Activated CD8-positive, alpha-beta memory T cell treated with anti-CD3 and anti-CD28 coated beads, Interleukin-2, amount 10 ng/mL, durations not matched to agents 7 days and 5 days (primary cell): ENCODE measurements around the gene CERS2. TPM values are rescaled to one million over a fixed set of nuclear protein-coding genes. Genes with fewer than 3 reads are reported as not detected.

Experiments used
- ATAC-seq: fragments of 150-1000 bp; cut with Tn5 transposase; one replicate; pipeline ENCODE4 v1.10.0; 2021; ENCODE audit warnings: moderate library complexity
- CTCF ChIA-PET: fragments of 350-600 bp; sonication (Branson Sonifier 250); formaldehyde crosslinking; loops from one replicate; lab custom pipeline; 2021; ENCODE audit warnings: antibody characterized with exemption; lab: Charles Lee
- DNase-seq: peaks from one replicate; pipeline ENCODE4 v3.0.0-alpha.2; 2020
- H3K27ac Mint-ChIP-seq: one replicate; pipeline ENCODE4 v1.8.0; 2021; ENCODE audit warnings: mild to moderate bottlenecking, mixed read lengths
- H3K27me3 Mint-ChIP-seq: one replicate; pipeline ENCODE4 v1.8.0; 2021; ENCODE audit warnings: mixed read lengths
- H3K36me3 Mint-ChIP-seq: one replicate; pipeline ENCODE4 v1.8.0; 2021; ENCODE audit warnings: mild to moderate bottlenecking, mixed read lengths
- H3K4me1 Mint-ChIP-seq: one replicate; pipeline ENCODE4 v1.8.0; 2021; ENCODE audit warnings: mixed read lengths
- H3K4me3 Mint-ChIP-seq: one replicate; pipeline ENCODE4 v1.8.0; 2021; ENCODE audit warnings: mild to moderate bottlenecking, moderate library complexity, mixed read lengths
- H3K9me3 Mint-ChIP-seq: one replicate; pipeline ENCODE4 v1.8.0; 2022; ENCODE audit warnings: low read depth, mixed read lengths
- total RNA-seq, 2 experiments: library from RNA; stranded (reverse); gene quantifications; one replicate each; pipeline ENCODE4 v1.2.3, GENCODE V29; 2021

Gene CERS2
- total RNA-seq, 2 experiments from 2014 or later = 144 to 170 TPM

GRCh38 chr1:151005729-151006319 is 31.2 kb upstream of the CERS2 start:
- no peak for ATAC-seq

DNA sequence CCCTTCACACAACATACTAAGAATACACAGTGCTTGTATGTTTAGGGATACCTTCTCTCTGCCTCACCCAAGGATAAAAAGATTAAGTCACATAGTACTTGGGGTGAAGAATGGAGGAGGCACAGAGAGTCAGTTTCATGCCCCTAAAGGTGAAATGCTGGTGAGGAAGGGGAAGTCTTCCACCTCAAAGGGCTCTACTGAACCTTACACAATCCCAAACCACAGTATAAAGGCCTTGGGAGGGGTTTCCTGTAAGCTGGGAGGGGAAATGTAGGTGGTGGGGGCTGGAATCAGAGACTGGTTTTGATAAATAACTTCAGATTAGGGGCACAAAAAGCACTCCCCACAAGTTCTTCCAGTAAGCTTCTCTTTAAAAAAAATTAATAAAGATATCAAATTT is 28.5 kb upstream of the CERS2 start:
- Mint-ChIP-seq H3K9me3 (no peaks in the 10 kb centered on the region), H3K36me3 (no peaks in the 10 kb centered on the region), H3K4me1 (peaks cover 53% of the 10 kb centered on the region), H3K4me3 (no peak overlapping the region), H3K27ac (no peak overlapping the region), H3K27me3 (no peaks in the 10 kb centered on the region)
- CTCF ChIA-PET = interaction anchor here (0.7 to 7.2 kb wide), 7 partner anchors 8 to 747 kb away, joined by 3 to 42 read pairs (median 3); partner anchors contain the start of genes ANXA9 and TNFAIP8L2
- ATAC-seq = no peak
- no peak for DNase-seq

More at GRCh38 chr1:151005729-151006319, 31.2 kb upstream of the CERS2 start:
- no peak for DNase-seq
- Mint-ChIP-seq H3K9me3 (no peaks in the 10 kb centered on the region), H3K4me1 (peaks cover 63% of the 10 kb centered on the region), H3K36me3 (no peaks in the 10 kb centered on the region), H3K27me3 (no peaks in the 10 kb centered on the region), H3K27ac (peak overlapping the region; percentile 94), H3K4me3 (peak overlapping the region; percentile 99)
- CTCF ChIA-PET = interaction anchor here (0.5 to 7.2 kb wide), 19 partner anchors 10 to 750 kb away, joined by 3 to 81 read pairs (median 4); partner anchors contain the start of genes ANXA9, C1orf56, CDC42SE1 and MLLT11

DNA sequence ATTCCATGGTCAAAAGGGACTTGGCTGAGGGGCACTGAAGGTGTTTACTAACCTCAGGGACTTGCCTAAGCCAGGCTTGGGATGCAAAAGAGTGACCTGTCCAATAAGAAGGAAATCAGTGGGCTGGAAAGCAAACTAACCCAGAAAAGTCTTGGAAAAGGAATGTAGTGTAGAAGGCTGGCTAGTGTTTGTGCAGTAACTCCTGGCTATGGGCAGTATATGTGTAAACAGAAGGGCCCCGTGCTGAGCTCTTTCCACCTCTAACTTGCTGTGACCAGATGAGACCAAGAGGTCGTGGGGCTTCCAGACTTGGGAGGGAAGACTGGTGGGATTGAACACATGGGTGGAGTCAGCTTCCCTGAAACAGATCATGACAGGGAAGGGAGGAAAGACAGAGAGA is 28.0 kb upstream of the CERS2 start:
- CTCF ChIA-PET = interaction anchor here (0.6 to 7.2 kb wide), 7 partner anchors 9 to 747 kb away, joined by 3 to 42 read pairs (median 3); partner anchors contain the start of gene ANXA9
- no peak for ATAC-seq
- no peak overlapping the region for H3K27ac Mint-ChIP-seq
- H3K36me3 Mint-ChIP-seq = no peaks in the 10 kb centered on the region
- H3K4me3 Mint-ChIP-seq = no peak overlapping the region
- peaks cover 48% of the 10 kb centered on the region for H3K4me1 Mint-ChIP-seq
- no peak for DNase-seq
- H3K27me3 Mint-ChIP-seq = no peaks in the 10 kb centered on the region
- no peaks in the 10 kb centered on the region for H3K9me3 Mint-ChIP-seq

DNA sequence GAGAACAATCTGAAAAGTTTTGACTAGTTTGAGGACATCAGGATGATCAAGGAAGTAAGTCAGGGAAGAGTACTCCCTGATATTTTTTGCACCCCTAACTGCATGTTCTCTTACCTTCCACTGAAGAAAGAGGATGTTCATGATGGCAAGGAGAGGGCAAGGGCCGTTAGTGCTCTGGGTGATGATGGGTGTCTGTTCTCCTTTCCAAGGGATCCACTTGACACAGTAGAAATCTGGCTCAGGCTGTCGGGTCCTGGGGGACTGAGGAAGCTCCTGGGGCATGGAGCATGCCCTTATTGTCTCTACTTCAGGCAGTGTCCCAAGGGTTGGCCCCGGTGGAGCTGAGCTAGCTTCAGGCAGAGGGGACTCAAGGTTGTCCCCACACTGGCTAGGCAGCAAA is 27.4 kb upstream of the CERS2 start:
- CTCF ChIA-PET = interaction anchor here (0.6 to 7.2 kb wide), 4 partner anchors 8 to 746 kb away, joined by 3 to 42 read pairs (median 4); partner anchors contain the start of gene ANXA9
- no peak overlapping the region for H3K27ac Mint-ChIP-seq
- H3K4me3 Mint-ChIP-seq = no peak overlapping the region
- H3K27me3 Mint-ChIP-seq = no peaks in the 10 kb centered on the region
- no peaks in the 10 kb centered on the region for H3K9me3 Mint-ChIP-seq
- DNase-seq = no peak
- no peaks in the 10 kb centered on the region for H3K36me3 Mint-ChIP-seq
- no peak for ATAC-seq
- H3K4me1 Mint-ChIP-seq = peaks cover 42% of the 10 kb centered on the region

DNA sequence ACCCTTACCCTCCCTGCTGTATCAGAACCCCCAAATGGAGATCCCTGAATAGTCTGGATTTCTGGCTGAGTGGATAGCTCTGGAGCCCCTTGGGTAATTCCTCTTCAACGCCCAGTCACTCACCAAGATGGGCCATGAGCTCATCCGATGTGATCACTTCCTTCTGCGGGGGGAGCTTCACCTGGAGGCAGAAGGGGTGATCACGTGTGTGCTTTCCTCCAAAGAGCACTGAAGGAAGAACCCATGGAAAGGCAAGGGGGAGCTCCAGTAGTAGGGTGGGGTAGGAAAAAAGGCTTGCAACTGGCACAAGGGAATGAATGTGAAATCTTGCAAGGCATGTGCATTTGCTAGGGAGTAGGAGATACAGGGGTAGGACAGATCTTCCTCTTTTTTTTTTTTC is 27.0 kb upstream of the CERS2 start:
- Mint-ChIP-seq H3K4me3 (no peak overlapping the region), H3K27ac (no peak overlapping the region), H3K9me3 (no peaks in the 10 kb centered on the region), H3K27me3 (no peaks in the 10 kb centered on the region), H3K36me3 (no peaks in the 10 kb centered on the region), H3K4me1 (peaks cover 37% of the 10 kb centered on the region)
- no peak for DNase-seq
- no peak for ATAC-seq
- CTCF ChIA-PET = interaction anchor here (0.7 to 7.2 kb wide), 4 partner anchors 18 to 746 kb away, joined by 3 to 42 read pairs (median 3); partner anchors contain the start of gene ANXA9

DNA sequence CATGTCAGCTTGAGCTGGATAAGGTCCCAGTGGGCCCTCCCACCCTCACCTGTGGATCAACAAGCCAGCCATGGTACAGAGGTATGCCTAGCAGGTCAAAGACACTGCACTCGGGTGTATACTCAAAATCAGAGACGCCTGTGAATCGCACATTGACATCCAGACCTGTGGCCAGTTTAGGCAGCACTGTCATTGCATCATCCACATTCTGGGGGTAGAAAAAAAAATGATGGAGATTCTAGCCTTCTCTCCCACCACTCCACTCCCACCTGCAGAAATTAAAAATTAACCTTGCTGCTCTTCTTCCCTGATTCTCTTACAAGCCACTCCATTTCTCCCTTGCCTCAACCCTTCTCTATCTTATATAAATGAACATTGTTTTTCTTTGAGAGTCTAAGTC is 25.8 kb upstream of the CERS2 start:
- H3K36me3 Mint-ChIP-seq = no peaks in the 10 kb centered on the region
- ATAC-seq (no peak), DNase-seq (no peak)
- peaks cover 32% of the 10 kb centered on the region for H3K4me1 Mint-ChIP-seq
- no peak overlapping the region for H3K27ac Mint-ChIP-seq
- H3K27me3 Mint-ChIP-seq = no peaks in the 10 kb centered on the region
- no peak overlapping the region for H3K4me3 Mint-ChIP-seq
- CTCF ChIA-PET = interaction anchor here (1.0 to 7.3 kb wide), 5 partner anchors 19 to 745 kb away, joined by 3 to 104 read pairs (median 4); partner anchors contain the start of gene ANXA9
- H3K9me3 Mint-ChIP-seq = no peaks in the 10 kb centered on the region

GRCh38 chr1:150999926-151000325 is 25.3 kb upstream of the CERS2 start:
- no peak for DNase-seq
- H3K27ac Mint-ChIP-seq = no peak overlapping the region
- H3K9me3 Mint-ChIP-seq = no peaks in the 10 kb centered on the region
- H3K4me3 Mint-ChIP-seq = no peak overlapping the region
- H3K4me1 Mint-ChIP-seq = peaks cover 31% of the 10 kb centered on the region
- CTCF ChIA-PET = interaction anchor here (1.0 to 7.3 kb wide), 3 partner anchors 20 to 744 kb away, joined by 3 to 104 read pairs (median 4); partner anchors contain the start of gene ANXA9
- no peaks in the 10 kb centered on the region for H3K27me3 Mint-ChIP-seq
- no peaks in the 10 kb centered on the region for H3K36me3 Mint-ChIP-seq
- no peak for ATAC-seq

DNA sequence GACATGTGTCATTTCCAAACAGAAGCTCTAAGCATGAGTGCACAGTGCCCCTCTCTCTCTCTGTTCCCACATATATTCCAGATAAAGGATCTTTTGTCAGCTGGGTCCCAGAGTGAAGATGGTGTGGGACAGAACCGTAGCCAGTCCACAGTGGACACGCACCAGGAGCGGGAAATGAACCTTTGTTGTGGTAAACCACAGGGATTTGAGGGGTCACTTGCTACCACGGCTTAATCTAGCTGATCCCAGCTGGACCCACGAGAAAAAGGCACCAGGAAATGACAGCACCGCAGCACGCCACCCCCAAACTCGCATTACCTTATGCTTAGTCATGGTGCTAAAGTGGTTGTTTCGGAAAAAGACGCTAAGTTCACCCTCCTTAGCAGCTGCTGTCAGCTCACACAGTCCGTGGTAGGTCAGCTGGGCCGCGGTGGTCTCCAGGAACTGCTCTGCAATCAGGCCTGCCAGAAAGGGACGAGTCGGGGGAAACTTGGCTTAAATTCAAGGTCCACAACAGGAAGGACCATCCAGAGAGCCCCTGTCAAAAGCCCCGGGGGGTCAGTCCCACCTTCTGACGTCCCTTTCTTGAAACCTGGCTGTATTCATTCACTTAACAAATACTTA is 24.5 kb upstream of the CERS2 start:
- ATAC-seq = peak; percentile 43
- Mint-ChIP-seq H3K36me3 (no peaks in the 10 kb centered on the region), H3K4me1 (peaks cover 26% of the 10 kb centered on the region), H3K27me3 (no peaks in the 10 kb centered on the region), H3K4me3 (no peak overlapping the region), H3K27ac (no peak overlapping the region), H3K9me3 (no peaks in the 10 kb centered on the region)
- CTCF ChIA-PET = interaction anchor here (1.1 to 7.3 kb wide), 3 partner anchors 20 to 744 kb away, joined by 3 to 104 read pairs (median 4); partner anchors contain the start of gene ANXA9
- DNase-seq = peak; percentile 48

DNA sequence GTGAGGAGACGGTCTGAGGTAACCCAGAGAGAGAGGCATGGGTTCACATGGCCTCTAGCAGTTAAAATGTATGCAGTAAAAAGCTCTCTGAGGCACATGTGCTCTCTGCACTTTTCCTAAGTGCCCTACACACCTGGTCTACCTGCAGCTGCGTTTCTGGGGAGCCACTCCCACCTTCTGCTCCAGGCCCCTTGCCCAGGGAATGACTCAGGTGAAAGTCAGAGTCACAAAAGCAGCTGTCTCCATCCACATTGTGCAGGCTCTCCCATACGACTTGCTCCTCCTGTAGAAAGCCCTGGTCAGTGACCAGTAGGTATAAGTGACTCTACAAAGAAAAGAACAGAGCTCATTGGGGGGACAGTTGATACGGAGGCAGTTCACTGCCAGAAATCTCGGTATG is 23.3 kb upstream of the CERS2 start:
- Mint-ChIP-seq H3K4me1 (peaks cover 20% of the 10 kb centered on the region), H3K4me3 (no peak overlapping the region), H3K27ac (no peak overlapping the region), H3K36me3 (no peaks in the 10 kb centered on the region), H3K9me3 (no peaks in the 10 kb centered on the region), H3K27me3 (no peaks in the 10 kb centered on the region)
- DNase-seq = no peak
- no peak for ATAC-seq
- CTCF ChIA-PET = interaction anchor here (0.6 to 7.3 kb wide), 4 partner anchors 8 to 742 kb away, joined by 3 to 104 read pairs (median 42); partner anchors contain the start of genes ANXA9 and MINDY1

GRCh38 chr1:150997126-150997872 is 22.7 kb upstream of the CERS2 start:
- H3K27ac Mint-ChIP-seq = no peak overlapping the region
- H3K4me3 Mint-ChIP-seq = no peak overlapping the region
- ATAC-seq = no peak
- CTCF ChIA-PET = interaction anchor here (0.6 to 7.3 kb wide), 6 partner anchors 9 to 741 kb away, joined by 3 to 104 read pairs (median 4); partner anchors contain the start of genes ANXA9, MINDY1 and MLLT11
- H3K4me1 Mint-ChIP-seq = peaks cover 15% of the 10 kb centered on the region
- H3K36me3 Mint-ChIP-seq = no peaks in the 10 kb centered on the region
- H3K27me3 Mint-ChIP-seq = no peaks in the 10 kb centered on the region
- no peak for DNase-seq
- H3K9me3 Mint-ChIP-seq = no peaks in the 10 kb centered on the region

- Mint-ChIP-seq H3K36me3 (no peaks in the 10 kb centered on the region), H3K27ac (peak overlapping the region; percentile 49), H3K4me3 (peak overlapping the region; percentile 23), H3K4me1 (peaks cover 15% of the 10 kb centered on the region), H3K27me3 (no peaks in the 10 kb centered on the region), H3K9me3 (no peaks in the 10 kb centered on the region)
- DNase-seq (peak; percentile 56), ATAC-seq (peak; percentile 46)
- CTCF ChIA-PET = interaction anchor here (0.6 to 7.3 kb wide), 30 partner anchors 10 to 740 kb away, joined by 3 to 104 read pairs (median 3); partner anchors contain the start of genes ANXA9, MINDY1 and TARS2
These were observed 21.3 kb upstream of the CERS2 start for GRCh38 chr1:150995896-150996295.

DNA sequence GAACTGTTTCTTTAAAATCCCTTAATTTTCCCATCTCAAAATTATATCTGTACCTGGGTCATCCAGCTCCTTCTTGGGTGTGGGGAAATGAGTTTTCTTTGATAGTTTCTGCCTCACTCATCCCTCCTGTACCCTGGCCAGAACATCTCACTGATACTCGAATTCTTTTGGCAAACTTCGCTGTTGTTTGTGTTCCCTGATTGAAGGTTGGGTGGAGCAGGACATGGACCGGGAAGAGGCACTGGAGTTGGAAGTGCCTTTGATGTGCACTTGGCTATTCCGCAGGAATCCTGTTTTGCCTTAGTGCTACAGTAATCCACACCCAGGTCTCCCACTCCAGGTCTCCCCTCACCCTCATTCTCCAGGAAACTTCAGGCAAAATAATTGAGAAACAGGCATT is 20.8 kb upstream of the CERS2 start:
- Mint-ChIP-seq H3K36me3 (no peaks in the 10 kb centered on the region), H3K4me1 (peaks cover 15% of the 10 kb centered on the region), H3K4me3 (peak overlapping the region; percentile 23), H3K9me3 (no peaks in the 10 kb centered on the region), H3K27ac (peak overlapping the region; percentile 49), H3K27me3 (no peaks in the 10 kb centered on the region)
- no peak for DNase-seq
- CTCF ChIA-PET = interaction anchor here (0.6 to 7.3 kb wide), 28 partner anchors 9 to 740 kb away, joined by 3 to 104 read pairs (median 3); partner anchors contain the start of genes ANXA9 and MINDY1
- ATAC-seq = no peak
